PC-9 (cell line): ENCODE results near the gene PA2G4. TPM values are rescaled to one million over a fixed set of nuclear protein-coding genes. Genes with fewer than 3 reads are reported as not detected.

Source experiments
- BruUV-seq: library from RNA; stranded (reverse); fragments of 400-500 nt; replicated peaks from 2 replicates; lab custom pipeline; 2021; lab: Mats Ljungman, UMichigan
- CTCF ChIA-PET: fragments of 300-600 bp; sonication (Branson Sonifier 250); formaldehyde crosslinking; loops from one replicate; lab custom pipeline; 2022; ENCODE audit warnings: antibody characterized with exemption; lab: Charles Lee
- POLR2A ChIA-PET: fragments of 300-600 bp; sonication (Branson Sonifier 250); formaldehyde crosslinking; loops from one replicate; lab custom pipeline; 2022; ENCODE audit warnings: antibody characterized with exemption; ENCODE audit not compliant: unreplicated experiment; lab: Charles Lee
- DNase-seq, 2 experiments: peaks; one replicate each; pipeline versions ENCODE4 v3.0.0 to v3.0.0-alpha.2; 2015 to 2022; ENCODE audit warnings: mixed read lengths in 1 of 2
- H2AFZ ChIP-seq: fragments of 200-600 bp; sonication (generic); 2 replicates; pipeline ENCODE4 v1.8.1; 2017; ENCODE audit warnings: antibody characterized with exemption
- H3F3A ChIP-seq: fragments of 200-600 bp; sonication (generic); 2 replicates; pipeline ENCODE4 v1.8.1; 2017; ENCODE audit warnings: antibody characterized with exemption, mild to moderate bottlenecking, low read depth; ENCODE audit not compliant: insufficient read depth
- H3K27ac ChIP-seq: fragments of 200-600 bp; sonication (generic); 2 replicates; pipeline ENCODE4 v1.6.1; 2016; ENCODE audit warnings: mixed run types
- H3K27me3 ChIP-seq: fragments of 200-600 bp; sonication (generic); 2 replicates; pipeline ENCODE4 v1.6.1; 2016; ENCODE audit warnings: low read depth, mixed run types; ENCODE audit not compliant: insufficient read depth
- H3K36me3 ChIP-seq: fragments of 200-600 bp; sonication (generic); 2 replicates; pipeline ENCODE4 v1.6.1; 2016; ENCODE audit warnings: low read depth, mixed run types
- H3K4me1 ChIP-seq: fragments of 200-600 bp; sonication (generic); replicated peaks from 2 replicates; pipeline ENCODE4 v1.6.1; 2016; ENCODE audit warnings: mixed run types; ENCODE audit not compliant: insufficient read depth
- H3K4me2 ChIP-seq: fragments of 200-600 bp; sonication (generic); 2 replicates; pipeline ENCODE4 v1.6.1; 2017; ENCODE audit warnings: mixed run types
- H3K4me3 ChIP-seq: fragments of 200-600 bp; sonication (generic); 2 replicates; pipeline ENCODE4 v1.6.1; 2016; ENCODE audit warnings: mixed run types
- H3K79me2 ChIP-seq: fragments of 200-600 bp; sonication (generic); 2 replicates; pipeline ENCODE4 v1.6.1; 2017; ENCODE audit warnings: low read depth, mixed run types
- H3K9me2 ChIP-seq: fragments of 200-600 bp; sonication (generic); 2 replicates; pipeline ENCODE4 v1.8.1; 2017; ENCODE audit warnings: mild to moderate bottlenecking; ENCODE audit not compliant: insufficient read depth
- H3K9me3 ChIP-seq: fragments of 200-600 bp; sonication (generic); 2 replicates; pipeline ENCODE4 v1.8.1; 2016; ENCODE audit warnings: low read depth; ENCODE audit not compliant: insufficient read depth
- H4K20me1 ChIP-seq: fragments of 200-600 bp; sonication (generic); 2 replicates; pipeline ENCODE4 v1.8.1; 2017; ENCODE audit not compliant: insufficient read depth
- EZH2 ChIP-seq: fragments of 200-600 bp; sonication (generic); IDR thresholded peaks from 2 replicates; pipeline ENCODE4 v1.8.0; 2017; ENCODE audit warnings: antibody characterized with exemption, low read depth
- intact Hi-C: fragments of 100-400 bp; cut with micrococcal nuclease; formaldehyde crosslinking; loops from one replicate; pipeline ENCODE4 v1.10.0; 2022; ENCODE audit not compliant: unreplicated experiment
- total RNA-seq: library from RNA; stranded (reverse); gene quantifications from 2 replicates; pipeline ENCODE4 v1.2.3, GENCODE V29; 2021
- TF ChIP-seq, protein P1 (sequence below): fragments of 200-600 bp; sonication (generic); conservative IDR thresholded peaks from 2 replicates; pipeline ENCODE4 v1.6.1; 2017; ENCODE audit warnings: mixed run types, antibody characterized with exemption, mild to moderate bottlenecking, moderate library complexity

Gene PA2G4
- total RNA-seq, 1 experiment from 2014 or later: 159 TPM

DNA sequence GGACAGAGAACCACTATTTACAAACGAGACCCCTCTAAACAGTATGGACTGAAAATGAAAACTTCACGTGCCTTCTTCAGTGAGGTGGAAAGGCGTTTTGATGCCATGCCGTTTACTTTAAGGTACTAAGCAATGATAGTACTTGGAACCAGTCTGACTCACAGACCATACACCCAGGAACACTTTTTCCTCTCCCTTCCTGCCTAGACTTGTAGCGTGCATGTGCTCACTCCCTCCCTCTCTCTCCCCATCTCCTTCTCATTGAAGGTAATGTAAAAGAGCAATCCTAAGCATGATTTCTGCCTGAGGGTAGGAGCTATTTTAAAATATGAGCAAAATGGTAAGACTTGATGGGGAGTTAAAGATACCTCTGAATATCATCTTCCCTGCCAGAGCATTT is 6.2 kb downstream of the PA2G4 start:
- H3K79me2 ChIP-seq: peaks cover 31% of the 10 kb centered on the region
- DNase-seq: no peak
- BruUV-seq: no TSS peak
- CTCF ChIA-PET: no interaction called here
- no peaks in the 10 kb centered on the region for H3K27me3 ChIP-seq
- no peak overlapping the region for H3K4me2 ChIP-seq
- no peaks in the 10 kb centered on the region for H3K9me3 ChIP-seq
- H3K4me1 ChIP-seq: peaks cover 20% of the 10 kb centered on the region
- H3F3A ChIP-seq: peaks cover 87% of the 10 kb centered on the region
- peaks cover 49% of the 10 kb centered on the region for H3K36me3 ChIP-seq
- H4K20me1 ChIP-seq: peaks cover 12% of the 10 kb centered on the region
- TF ChIP-seq, protein P1, sequence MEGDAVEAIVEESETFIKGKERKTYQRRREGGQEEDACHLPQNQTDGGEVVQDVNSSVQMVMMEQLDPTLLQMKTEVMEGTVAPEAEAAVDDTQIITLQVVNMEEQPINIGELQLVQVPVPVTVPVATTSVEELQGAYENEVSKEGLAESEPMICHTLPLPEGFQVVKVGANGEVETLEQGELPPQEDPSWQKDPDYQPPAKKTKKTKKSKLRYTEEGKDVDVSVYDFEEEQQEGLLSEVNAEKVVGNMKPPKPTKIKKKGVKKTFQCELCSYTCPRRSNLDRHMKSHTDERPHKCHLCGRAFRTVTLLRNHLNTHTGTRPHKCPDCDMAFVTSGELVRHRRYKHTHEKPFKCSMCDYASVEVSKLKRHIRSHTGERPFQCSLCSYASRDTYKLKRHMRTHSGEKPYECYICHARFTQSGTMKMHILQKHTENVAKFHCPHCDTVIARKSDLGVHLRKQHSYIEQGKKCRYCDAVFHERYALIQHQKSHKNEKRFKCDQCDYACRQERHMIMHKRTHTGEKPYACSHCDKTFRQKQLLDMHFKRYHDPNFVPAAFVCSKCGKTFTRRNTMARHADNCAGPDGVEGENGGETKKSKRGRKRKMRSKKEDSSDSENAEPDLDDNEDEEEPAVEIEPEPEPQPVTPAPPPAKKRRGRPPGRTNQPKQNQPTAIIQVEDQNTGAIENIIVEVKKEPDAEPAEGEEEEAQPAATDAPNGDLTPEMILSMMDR: no peak
- no peak for TF ChIP-seq EZH2
- POLR2A ChIA-PET: no interaction called here
- intact Hi-C loops: no loop called here
- H3K4me3 ChIP-seq: no peak overlapping the region
- H3K27ac ChIP-seq: no peak overlapping the region
- H2AFZ ChIP-seq: no peak overlapping the region
- H3K9me2 ChIP-seq: no peaks in the 10 kb centered on the region

DNA sequence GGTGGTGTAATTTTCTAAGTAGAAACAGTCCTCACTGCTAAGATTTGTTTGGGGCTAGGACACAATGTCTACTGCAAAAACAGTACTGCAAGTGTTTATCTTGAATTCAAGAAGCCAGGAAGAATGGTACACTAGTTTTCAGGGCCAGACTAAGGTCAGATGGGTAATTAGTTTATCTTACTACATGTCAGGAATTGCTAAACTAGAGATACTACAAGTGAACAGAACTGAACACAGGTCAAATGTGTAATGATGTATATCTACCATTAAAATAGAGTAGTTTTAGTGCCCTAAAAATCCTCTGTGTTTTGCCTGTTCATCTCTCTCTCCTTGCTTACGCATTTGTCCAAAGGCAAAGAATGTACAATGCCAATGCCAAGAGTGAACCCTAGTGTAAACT is 9.7 kb downstream of the PA2G4 start:
- no peak overlapping the region for H3K4me3 ChIP-seq
- H4K20me1 ChIP-seq: no peaks in the 10 kb centered on the region
- no peak for DNase-seq
- peaks cover 11% of the 10 kb centered on the region for H3K4me1 ChIP-seq
- BruUV-seq: no TSS peak
- H3K36me3 ChIP-seq: peaks cover 27% of the 10 kb centered on the region
- ChIA-PET CTCF (no interaction called here), POLR2A (no interaction called here)
- TF ChIP-seq, protein P1: no peak
- no peak for TF ChIP-seq EZH2
- peaks cover 83% of the 10 kb centered on the region for H3F3A ChIP-seq
- no peaks in the 10 kb centered on the region for H3K9me3 ChIP-seq
- peak overlapping the region; percentile 28; the same call in 1 of the 2 replicates for H3K27ac ChIP-seq
- H3K9me2 ChIP-seq: no peaks in the 10 kb centered on the region
- no peak overlapping the region for H3K4me2 ChIP-seq
- peaks cover 17% of the 10 kb centered on the region for H3K79me2 ChIP-seq
- H2AFZ ChIP-seq: no peak overlapping the region
- intact Hi-C loops: no loop called here
- no peaks in the 10 kb centered on the region for H3K27me3 ChIP-seq

GRCh38 chr12:56115329-56115728 is 11.0 kb downstream of the PA2G4 start:
- Histone ChIP-seq H4K20me1 (no peaks in the 10 kb centered on the region), H3K79me2 (peaks cover 19% of the 10 kb centered on the region), H3K4me3 (peak overlapping the region; percentile 98), H3K4me1 (peaks cover 24% of the 10 kb centered on the region), H3K9me2 (no peaks in the 10 kb centered on the region), H3K9me3 (no peaks in the 10 kb centered on the region), H3K36me3 (peaks cover 21% of the 10 kb centered on the region), H3K4me2 (peak overlapping the region; percentile 89), H3F3A (peaks cover 74% of the 10 kb centered on the region), H3K27ac (peak overlapping the region; percentile 96), H3K27me3 (no peaks in the 10 kb centered on the region), H2AFZ (peak overlapping the region; percentile 85)
- BruUV-seq: no TSS peak
- CTCF ChIA-PET: interaction anchor here (0.5 kb wide), 1 partner anchor 71 kb away, joined by 4 read pairs; no protein-coding TSS in a partner anchor
- POLR2A ChIA-PET: interaction anchor here (0.6 to 0.7 kb wide), 2 partner anchors 184 to 187 kb away, joined by 4 to 8 read pairs; no protein-coding TSS in a partner anchor
- DNase-seq: no peak
- intact Hi-C loops: loop anchor here (5.0 kb wide), 3 partner anchors 42 to 892 kb away; partner anchors contain the start of genes MYL6, RAB5B and ZBTB39
- no peak for TF ChIP-seq EZH2
- TF ChIP-seq, protein P1: no peak
